Osteoblast (primary cell): ENCODE results near the gene ALDOC. TPM values are rescaled to one million over a fixed set of nuclear protein-coding genes. Genes with fewer than 3 reads are reported as not detected.
"Not testable (repeated sequence)": the region's sequence is repeated elsewhere in the genome, so short reads cannot be mapped to it uniquely, and the experiment has no call there.

ENCODE experiments used
- DNase-seq: peaks from one replicate; pipeline ENCODE4 v3.0.0; 2011; ENCODE audit warnings: low spot score, mixed read lengths; ENCODE audit not compliant: insufficient read length; ENCODE audit errors: missing footprints
- H2AFZ ChIP-seq: 2 replicates; pipeline ENCODE4 v1.6.0; 2011; ENCODE audit warnings: mild to moderate bottlenecking, low read length
- H3K27ac ChIP-seq: 2 replicates; pipeline ENCODE4 v1.5.1; 2011; ENCODE audit warnings: mild to moderate bottlenecking, low read depth, low read length, moderate library complexity
- H3K27me3 ChIP-seq: 2 replicates; pipeline ENCODE4 v1.6.0; 2012; ENCODE audit warnings: mild to moderate bottlenecking, control low read depth, inconsistent platforms, low read length, moderate library complexity; ENCODE audit not compliant: insufficient read depth
- H3K36me3 ChIP-seq: 2 replicates; pipeline ENCODE4 v1.5.1; 2011; ENCODE audit warnings: mild to moderate bottlenecking, low read length, control low read depth, moderate library complexity; ENCODE audit not compliant: insufficient read depth
- H3K4me1 ChIP-seq: 2 replicates; pipeline ENCODE4 v1.5.1; 2011; ENCODE audit warnings: mild to moderate bottlenecking, low read length, control low read depth, moderate library complexity; ENCODE audit not compliant: insufficient read depth
- H3K4me2 ChIP-seq: 2 replicates; pipeline ENCODE4 v1.6.0; 2011; ENCODE audit warnings: mild to moderate bottlenecking, low read length; ENCODE audit not compliant: insufficient read depth
- H3K4me3 ChIP-seq: fragments of 200-600 bp; sonication (generic); 3 replicates; pipeline ENCODE4 v1.5.1; 2012; ENCODE audit warnings: mild to moderate bottlenecking, low read length, inconsistent platforms; ENCODE audit not compliant: insufficient read depth
- H3K79me2 ChIP-seq: 2 replicates; pipeline ENCODE4 v1.6.0; 2012; ENCODE audit warnings: mild to moderate bottlenecking, low read length, control low read depth, inconsistent platforms; ENCODE audit not compliant: insufficient read depth
- H3K9me3 ChIP-seq: 2 replicates; pipeline ENCODE4 v1.5.1; 2011; ENCODE audit warnings: low read depth, low read length, control low read depth
- H4K20me1 ChIP-seq: 2 replicates; pipeline ENCODE4 v1.6.0; 2012; ENCODE audit warnings: mild to moderate bottlenecking, low read length, control low read depth; ENCODE audit not compliant: insufficient read depth
- total RNA-seq: library from RNA; depleted of rRNA; stranded (reverse); fragments of >200 nt; gene quantifications from 2 replicates; pipeline ENCODE4 v1.2.3, GENCODE V29; 2012
- TF ChIP-seq, protein P1 (sequence below): IDR thresholded peaks from 2 replicates; pipeline ENCODE4 v1.5.1; 2011; ENCODE audit warnings: mild to moderate bottlenecking, low read depth, low read length, moderate library complexity; ENCODE audit errors: extremely low read depth

The ALDOC gene
- total RNA-seq, 1 donor: 17.0 TPM

DNA sequence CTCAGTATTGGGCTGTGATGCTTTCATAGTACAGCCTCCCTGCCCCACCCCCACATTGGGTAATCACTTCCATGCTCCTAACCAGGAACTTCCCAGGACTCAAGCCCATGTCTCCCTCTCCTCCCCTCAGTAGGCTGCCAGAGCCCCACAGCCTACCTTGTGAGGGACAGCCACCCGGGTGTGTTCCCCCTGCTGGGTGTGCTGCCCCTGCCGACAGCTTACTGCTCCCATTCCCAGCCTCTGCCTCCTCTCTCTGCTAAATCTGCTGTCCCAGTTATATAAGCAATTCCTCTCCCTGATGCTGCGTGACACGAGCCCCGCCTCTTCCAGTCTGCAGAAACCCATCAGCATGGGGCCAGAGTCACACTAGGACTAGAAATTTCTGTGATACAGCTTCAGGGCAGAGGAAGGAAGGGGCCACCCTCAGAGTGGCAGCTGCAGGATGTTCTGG is 37.3 kb upstream of the ALDOC start, which contains the start of gene RSKR:
TSS of gene RSKR (minus strand) at position 255 of the 451 bp plus-strand sequence. CDS start at position 231, 24 bp downstream.
- TF ChIP-seq, protein P1, sequence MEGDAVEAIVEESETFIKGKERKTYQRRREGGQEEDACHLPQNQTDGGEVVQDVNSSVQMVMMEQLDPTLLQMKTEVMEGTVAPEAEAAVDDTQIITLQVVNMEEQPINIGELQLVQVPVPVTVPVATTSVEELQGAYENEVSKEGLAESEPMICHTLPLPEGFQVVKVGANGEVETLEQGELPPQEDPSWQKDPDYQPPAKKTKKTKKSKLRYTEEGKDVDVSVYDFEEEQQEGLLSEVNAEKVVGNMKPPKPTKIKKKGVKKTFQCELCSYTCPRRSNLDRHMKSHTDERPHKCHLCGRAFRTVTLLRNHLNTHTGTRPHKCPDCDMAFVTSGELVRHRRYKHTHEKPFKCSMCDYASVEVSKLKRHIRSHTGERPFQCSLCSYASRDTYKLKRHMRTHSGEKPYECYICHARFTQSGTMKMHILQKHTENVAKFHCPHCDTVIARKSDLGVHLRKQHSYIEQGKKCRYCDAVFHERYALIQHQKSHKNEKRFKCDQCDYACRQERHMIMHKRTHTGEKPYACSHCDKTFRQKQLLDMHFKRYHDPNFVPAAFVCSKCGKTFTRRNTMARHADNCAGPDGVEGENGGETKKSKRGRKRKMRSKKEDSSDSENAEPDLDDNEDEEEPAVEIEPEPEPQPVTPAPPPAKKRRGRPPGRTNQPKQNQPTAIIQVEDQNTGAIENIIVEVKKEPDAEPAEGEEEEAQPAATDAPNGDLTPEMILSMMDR: no peak
- H3K27ac ChIP-seq: no peak within 1 kb of the TSS
- no peak within 1 kb of the TSS for H2AFZ ChIP-seq
- no peak within 1 kb of the TSS for H3K4me2 ChIP-seq
- peaks cover 86% of the 10 kb centered on the region for H3K36me3 ChIP-seq
- H3K4me3 ChIP-seq: no peak within 1 kb of the TSS
- no peaks in the 10 kb centered on the region for H3K27me3 ChIP-seq
- no peaks in the 10 kb centered on the region for H4K20me1 ChIP-seq
- DNase-seq: no peak
- no peaks in the 10 kb centered on the region for H3K79me2 ChIP-seq
- H3K9me3 ChIP-seq: no peaks in the 10 kb centered on the region
- no peaks in the 10 kb centered on the region for H3K4me1 ChIP-seq

DNA sequence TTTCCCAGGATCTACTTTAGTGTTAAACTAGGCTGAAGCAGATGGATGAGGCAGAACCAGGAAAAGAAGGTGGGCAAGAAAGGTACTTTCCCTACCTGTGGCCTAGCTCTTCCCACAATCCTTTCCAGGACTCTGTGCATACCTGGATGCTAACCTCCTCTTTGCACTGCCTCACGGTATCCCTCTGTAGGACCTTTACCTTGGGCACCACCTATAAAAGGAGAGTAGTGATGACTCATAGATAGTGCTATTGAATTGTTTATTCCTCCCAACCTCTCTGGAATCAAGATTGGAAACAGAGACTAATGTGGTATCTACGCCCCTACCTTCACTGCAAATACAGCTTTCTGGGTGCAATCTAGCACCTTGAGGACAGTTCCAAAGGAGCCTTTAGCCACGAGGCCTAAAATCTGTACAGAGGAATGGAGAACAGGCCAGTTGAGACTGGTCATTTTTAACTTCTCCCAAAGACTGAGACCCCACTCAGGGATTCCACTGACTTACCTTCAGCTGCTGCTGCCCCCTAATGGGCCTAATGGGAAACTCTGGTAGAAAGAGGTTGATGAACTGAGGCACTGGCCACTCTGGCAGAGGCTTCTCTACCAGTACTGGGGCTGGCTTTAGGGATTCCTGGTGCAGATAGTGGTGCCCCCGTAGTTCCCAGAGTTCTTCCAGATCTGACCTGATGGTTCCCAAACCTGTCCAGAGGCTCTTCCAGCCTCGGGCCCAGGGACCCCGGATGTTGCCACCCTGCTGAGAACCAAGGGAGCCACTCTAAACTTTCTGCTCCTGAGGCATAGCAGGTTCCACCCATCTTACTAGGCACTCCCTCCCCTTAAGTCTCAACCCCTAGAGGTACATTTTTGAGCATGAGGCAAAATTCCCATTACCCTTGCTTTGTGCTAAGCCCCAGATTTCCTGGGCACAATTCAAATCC is 36.5 kb upstream of the ALDOC start:
- no peaks in the 10 kb centered on the region for H3K9me3 ChIP-seq
- H3K27ac ChIP-seq: no peak overlapping the region
- no peak overlapping the region for H2AFZ ChIP-seq
- peaks cover 78% of the 10 kb centered on the region for H3K36me3 ChIP-seq
- H4K20me1 ChIP-seq: no peaks in the 10 kb centered on the region
- H3K4me2 ChIP-seq: no peak overlapping the region
- H3K79me2 ChIP-seq: no peaks in the 10 kb centered on the region
- H3K27me3 ChIP-seq: no peaks in the 10 kb centered on the region
- DNase-seq: peak; percentile 69
- H3K4me3 ChIP-seq: no peak overlapping the region
- no peaks in the 10 kb centered on the region for H3K4me1 ChIP-seq
- TF ChIP-seq, protein P1: peak; percentile 67

DNA sequence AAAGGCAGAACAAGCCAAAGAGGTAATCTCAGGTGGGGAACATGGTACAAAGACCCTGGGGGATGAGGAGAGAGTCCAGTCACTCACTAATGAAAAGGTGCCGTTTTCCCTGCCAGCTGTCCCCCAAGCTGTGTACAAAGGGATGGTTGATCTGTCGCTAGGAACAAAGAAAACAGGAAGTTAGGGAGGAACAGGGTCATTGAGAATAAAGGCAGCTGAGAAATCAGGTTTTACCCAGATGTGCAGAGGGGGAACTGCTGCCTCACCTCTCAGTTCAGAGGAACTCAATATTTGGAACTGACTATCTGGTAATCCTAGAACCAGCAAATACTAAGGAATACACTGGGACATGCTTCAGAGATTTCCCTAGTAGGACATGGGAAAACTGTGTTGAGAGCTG is 35.8 kb upstream of the ALDOC start:
- TF ChIP-seq, protein P1: no peak
- H3K27me3 ChIP-seq: no peaks in the 10 kb centered on the region
- H3K4me3 ChIP-seq: no peak overlapping the region
- H3K4me1 ChIP-seq: no peaks in the 10 kb centered on the region
- H3K27ac ChIP-seq: no peak overlapping the region
- no peak overlapping the region for H2AFZ ChIP-seq
- no peaks in the 10 kb centered on the region for H3K9me3 ChIP-seq
- H3K36me3 ChIP-seq: peaks cover 74% of the 10 kb centered on the region
- no peaks in the 10 kb centered on the region for H3K79me2 ChIP-seq
- no peaks in the 10 kb centered on the region for H4K20me1 ChIP-seq
- DNase-seq: no peak
- no peak overlapping the region for H3K4me2 ChIP-seq

DNA sequence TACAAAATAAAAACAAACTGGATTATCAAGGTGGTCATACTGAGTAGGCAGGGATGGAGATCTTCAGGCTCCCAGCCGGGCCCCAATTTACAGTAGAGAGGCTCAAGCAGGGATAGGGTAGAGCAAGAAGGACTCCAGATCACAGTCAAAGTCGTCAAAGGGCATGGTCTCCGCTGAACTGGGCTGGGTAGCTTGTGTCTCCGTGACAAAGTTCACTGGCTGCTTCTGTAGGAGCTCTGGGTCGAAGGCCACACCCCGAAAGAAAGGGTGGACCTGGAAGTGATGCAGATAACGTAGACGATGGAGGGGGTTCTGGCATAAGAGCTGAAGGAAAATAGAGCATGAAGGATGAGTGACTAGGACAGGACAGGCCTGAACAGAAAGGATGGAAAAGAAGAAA is 33.7 kb upstream of the ALDOC start:
- Histone ChIP-seq H3K4me3 (no peak overlapping the region), H3K4me1 (no peaks in the 10 kb centered on the region), H2AFZ (no peak overlapping the region), H3K27me3 (no peaks in the 10 kb centered on the region), H3K4me2 (no peak overlapping the region), H3K79me2 (no peaks in the 10 kb centered on the region), H3K9me3 (no peaks in the 10 kb centered on the region), H4K20me1 (no peaks in the 10 kb centered on the region), H3K27ac (no peak overlapping the region), H3K36me3 (peaks cover 58% of the 10 kb centered on the region)
- TF ChIP-seq, protein P1: no peak
- DNase-seq: no peak

DNA sequence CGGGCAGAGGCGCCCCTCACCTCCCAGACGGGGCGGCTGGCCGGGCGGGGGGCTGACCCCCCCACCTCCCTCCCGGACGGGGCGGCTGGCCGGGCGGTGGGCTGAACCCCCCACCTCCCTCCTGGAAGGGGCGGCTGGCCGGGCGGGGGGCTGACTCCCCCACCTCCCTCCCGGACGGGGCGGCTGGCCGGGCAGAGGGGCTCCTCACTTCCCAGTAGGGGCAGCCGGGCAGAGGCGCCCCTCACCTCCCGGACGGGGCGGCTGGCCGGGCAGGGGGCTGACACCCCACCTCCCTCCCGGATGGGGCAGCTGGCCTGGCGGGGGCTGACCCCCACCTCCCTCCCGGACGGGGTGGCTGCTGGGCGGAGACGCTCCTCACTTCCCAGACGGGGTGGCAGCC is 27.3 kb upstream of the ALDOC start:
- H3K4me1 ChIP-seq, H2AFZ ChIP-seq, H3K9me3 ChIP-seq, H3K4me3 ChIP-seq, H3K4me2 ChIP-seq, H4K20me1 ChIP-seq, DNase-seq, H3K27me3 ChIP-seq, H3K79me2 ChIP-seq, H3K27ac ChIP-seq, H3K36me3 ChIP-seq: not testable (repeated sequence)
